Measurements from ENCODE around the gene MYMK.

GRCh38 chr9:133472753-133473378, 51.9 kb downstream of the MYMK start:
- TF ChIP-seq CTCF (IDR thresholded peaks at IDR 0.05 in 4 of 5, conservative IDR thresholded peaks at IDR 0.05 in 1 of 5) (no peak), POLR2A (IDR thresholded peaks at IDR 0.05) (no peak)
